HG03571 (cell line): ENCODE results near the gene RNASEH2A.
"Not testable (repeated sequence)": the region's sequence is repeated elsewhere in the genome, so short reads cannot be mapped to it uniquely, and the experiment has no call there.

ENCODE experiments used
- ATAC-seq: cut with Tn5 transposase; IDR thresholded peaks from one replicate; pipeline ENCODE4 v1.9.1; 2021; ENCODE audit not compliant: unreplicated experiment

RNASEH2A gene

DNA sequence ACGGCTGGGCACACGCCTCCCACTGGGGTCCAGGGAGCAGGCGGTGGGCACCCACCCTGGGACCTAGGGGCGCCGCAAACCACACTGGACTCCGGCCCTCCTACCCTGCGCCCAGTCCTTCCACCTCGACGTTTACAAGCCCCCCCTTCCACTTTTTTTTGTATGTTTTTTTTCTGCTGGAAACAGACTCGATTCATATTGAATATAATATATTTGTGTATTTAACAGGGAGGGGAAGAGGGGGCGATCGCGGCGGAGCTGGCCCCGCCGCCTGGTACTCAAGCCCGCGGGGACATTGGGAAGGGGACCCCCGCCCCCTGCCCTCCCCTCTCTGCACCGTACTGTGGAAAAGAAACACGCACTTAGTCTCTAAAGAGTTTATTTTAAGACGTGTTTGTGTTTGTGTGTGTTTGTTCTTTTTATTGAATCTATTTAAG, 13.5 kb upstream of the RNASEH2A start:
- ATAC-seq = no peak

- ATAC-seq = peak; percentile 18
These were observed 12.8 kb upstream of the RNASEH2A start for GRCh38 chr19:12793290-12794195.

DNA sequence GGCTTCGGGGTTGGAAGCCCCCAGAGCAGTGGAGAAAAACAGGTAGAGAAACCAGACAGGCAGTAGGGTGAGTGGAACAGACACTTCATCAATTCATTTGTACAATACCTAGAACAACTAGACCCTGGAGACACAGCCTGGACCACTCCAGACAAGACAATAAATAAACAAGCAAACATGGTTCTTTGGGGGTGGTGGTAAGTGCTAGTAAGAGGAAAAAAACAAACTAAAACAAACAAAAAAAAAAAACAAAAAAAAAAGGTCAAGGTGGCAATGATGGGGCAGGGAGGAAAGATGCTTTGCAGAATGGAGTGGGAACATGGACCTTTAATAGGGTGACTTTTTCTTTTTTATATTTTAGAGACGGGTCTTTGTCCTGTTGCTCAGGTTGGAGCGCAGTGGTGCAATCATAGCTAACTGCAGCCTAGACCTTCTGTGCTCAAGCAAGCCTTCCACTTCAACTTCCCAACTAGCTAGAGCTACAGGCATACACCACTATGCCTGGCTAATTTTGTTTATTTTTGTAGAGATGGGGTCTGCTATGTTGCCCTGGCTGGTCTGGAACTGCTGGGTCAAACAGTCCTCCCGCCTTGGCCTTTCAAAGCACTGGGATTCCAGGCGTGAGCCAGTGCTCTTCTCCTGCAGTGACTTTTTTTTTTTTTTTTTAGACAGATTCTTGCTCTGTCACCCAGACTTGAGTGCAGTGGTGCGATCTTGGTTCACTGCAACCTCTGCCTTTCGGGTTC, 12.0 kb upstream of the RNASEH2A start:
- ATAC-seq = no peak

GRCh38 chr19:12794971-12795381, 11.4 kb upstream of the RNASEH2A start:
- no peak for ATAC-seq

DNA sequence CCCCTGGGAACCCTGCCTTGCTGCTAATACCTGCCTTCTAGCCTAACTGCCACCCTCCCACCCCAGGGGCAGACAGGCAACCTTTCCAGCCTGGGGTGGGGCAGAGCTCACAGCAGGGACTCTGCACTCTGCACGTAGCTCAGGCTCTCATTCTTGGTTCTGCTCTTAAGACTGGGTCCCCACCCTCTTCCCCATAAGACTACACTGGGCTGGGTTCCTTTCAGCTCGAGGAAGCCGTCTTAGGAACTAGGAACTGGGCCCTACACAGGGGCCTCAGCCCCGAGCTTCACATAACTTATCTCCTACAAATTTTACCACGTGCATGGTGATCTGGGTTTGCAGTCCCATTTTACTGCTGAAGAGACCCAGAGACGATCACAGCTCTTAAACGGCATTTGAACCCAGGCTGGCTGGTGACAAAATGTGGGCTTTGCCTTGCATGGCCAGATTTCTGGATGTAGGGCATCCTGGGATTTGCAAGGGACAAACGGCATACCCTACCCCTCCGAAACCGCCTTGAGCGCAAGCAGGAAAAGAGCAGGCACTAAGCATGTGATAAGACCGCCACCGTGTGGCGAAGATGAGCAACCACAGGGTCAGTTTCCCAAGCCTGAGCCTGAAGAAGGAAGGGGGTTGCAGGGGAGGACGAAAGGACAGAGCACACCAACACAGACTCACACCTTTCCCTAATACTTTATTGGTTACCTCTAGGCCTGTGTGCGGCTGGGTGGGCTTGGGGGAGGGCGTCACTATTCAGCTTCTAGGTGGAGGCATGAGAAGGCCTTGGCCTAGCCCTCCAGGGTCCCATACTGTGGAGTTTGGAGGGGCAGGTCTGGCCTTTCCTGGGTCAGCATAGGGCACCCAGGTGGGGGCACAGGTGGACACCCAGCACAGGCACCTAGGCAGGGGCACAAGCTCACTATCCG, 10.0 kb upstream of the RNASEH2A start:
- ATAC-seq = no peak

- no peak for ATAC-seq
These were observed 9.2 kb upstream of the RNASEH2A start for GRCh38 chr19:12797141-12797587.

GRCh38 chr19:12797607-12798006, 8.8 kb upstream of the RNASEH2A start:
- not testable (repeated sequence) for ATAC-seq

DNA sequence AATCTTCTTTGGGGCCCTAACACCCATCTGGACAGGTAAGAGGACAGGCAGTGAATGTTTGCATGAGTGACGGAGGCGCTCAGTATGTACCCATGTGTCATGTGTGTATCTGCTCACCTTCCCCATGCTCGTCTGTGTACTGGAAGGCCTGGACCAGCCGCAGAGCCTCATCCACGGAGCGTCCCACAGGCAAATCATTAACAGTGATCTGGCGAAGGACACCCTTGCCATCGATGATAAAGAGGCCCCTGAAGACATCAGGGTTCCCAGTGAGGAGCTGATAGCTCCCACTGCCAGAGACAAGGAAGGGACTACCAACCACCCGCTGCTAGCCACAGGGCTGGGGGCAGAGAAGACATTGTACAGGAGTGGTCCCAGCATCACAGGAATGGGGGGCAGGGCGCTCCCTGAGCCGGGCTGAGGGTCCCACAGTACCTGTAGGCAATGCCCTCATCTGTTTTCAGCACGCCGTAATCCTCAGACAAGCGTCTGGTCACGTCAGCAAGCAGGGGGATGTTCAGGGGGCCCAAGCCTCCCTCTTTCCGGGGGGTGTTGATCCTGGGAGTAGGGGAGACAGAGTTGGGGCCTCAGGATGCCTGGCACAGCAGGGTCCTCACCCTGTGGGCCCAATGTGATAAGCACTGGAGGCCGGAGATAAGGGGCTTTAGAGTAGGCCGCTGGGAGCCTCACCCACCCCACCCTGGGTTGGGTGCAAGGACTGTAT, 6.5 kb upstream of the RNASEH2A start:
- ATAC-seq = no peak

DNA sequence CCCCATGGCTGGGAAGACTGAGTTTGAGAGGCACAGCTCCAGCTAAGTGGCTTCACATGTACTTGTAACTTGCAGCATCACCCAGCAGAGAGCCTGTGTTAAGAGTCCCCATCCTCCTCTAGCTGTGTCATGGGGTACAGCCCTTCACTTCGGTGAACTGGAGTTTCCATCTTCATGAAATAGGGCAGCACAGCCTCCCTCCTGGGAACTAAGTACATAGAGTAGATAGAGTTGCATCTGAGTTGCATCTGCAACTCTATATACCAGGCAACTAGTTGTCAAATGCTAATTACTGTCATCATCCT, 6.0 kb upstream of the RNASEH2A start:
- ATAC-seq = no peak

- no peak for ATAC-seq
These were observed 5.4 kb upstream of the RNASEH2A start for GRCh38 chr19:12800923-12801465.

GRCh38 chr19:12801466-12802266, 4.7 kb upstream of the RNASEH2A start, which contains the start of the genes PRDX2 and THSD8:
TSS of gene PRDX2 (minus strand) at chr19:12801800. CDS start at chr19:12801261, 539 bp downstream.
TSS of gene THSD8 (plus strand) at chr19:12802069. CDS start at chr19:12802072, 3 bp downstream.
- no peak for ATAC-seq

DNA sequence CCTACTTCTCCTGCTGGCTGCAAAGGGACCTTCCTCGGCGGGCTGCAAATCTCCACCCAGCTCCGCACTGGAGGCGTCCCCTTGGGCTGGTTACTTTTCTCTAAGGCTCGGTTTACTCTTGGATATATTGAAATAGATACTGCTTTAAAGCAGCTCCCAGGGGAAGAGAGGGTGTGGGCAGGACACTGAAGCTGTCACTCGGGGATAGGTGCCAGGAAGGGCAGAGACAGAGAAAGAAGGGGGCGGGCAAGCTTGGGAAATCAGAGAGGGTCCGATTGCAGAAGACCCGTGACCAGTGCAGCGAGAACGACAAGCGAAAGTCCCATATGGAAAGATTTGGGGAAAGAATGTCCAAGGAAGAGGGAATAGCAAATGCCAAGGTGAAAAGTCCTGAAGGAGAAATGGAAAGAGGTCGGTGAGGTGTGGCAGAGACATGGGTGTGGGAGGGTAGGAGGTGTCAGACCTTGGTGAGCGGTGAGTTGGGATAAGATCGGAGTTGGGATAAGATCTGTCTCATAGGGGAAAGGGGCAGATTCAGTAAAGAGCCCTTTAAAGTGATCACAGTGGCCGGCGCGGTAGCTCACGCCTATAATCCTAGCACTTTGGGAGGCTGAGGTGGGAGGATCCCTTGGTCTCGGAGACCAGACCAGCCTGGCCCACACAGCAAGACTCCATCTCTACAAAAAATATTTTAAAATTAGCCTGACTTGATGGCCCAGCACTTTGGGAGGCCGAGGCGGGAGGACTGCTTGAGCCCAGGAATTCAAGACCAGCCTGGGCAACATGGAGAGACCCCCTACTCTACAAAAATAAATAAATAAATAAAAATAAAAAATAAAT, 3.9 kb upstream of the RNASEH2A start:
- no peak for ATAC-seq

- ATAC-seq = no peak
These were observed 2.3 kb upstream of the RNASEH2A start for GRCh38 chr19:12804051-12804450.

DNA sequence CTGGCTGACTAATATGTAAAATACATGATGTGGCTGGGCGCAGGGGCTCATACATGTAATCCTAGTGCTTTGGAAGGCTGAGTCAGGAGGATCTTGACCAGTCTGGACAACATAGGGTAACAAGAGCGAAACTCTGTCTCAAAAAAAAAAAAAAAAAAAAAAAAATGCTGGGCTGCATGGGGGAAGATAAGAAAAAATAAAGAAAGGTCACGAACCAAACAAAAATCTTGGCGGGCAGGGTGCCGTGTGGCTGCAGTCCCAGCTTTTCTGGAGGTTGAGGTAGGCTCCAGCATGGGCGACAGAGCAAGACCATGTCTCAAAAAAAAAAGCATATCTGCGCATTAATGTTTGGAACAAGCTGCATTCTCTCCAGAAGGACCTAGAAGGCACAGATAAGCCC, 8.7 kb downstream of the RNASEH2A start:
- no peak for ATAC-seq

DNA sequence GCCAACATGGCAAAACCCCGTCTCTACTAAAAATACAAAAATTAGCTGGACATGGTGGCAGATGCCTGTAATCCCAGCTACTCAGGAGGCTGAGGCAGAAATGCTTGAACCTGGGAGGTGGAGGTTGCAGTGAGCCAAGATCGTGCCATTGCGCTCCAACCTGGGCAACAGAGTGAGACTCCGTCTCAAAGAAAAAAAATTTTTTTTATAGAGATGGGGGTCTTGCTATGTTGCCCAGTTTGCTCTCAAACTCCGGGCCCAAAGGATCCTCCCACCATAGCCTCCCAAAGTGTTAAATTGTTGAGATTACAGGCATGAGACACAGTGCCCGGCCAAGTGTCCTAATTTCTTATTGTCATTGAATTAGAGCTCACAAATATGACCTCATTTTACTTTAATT, 10.8 kb downstream of the RNASEH2A start:
- not testable (repeated sequence) for ATAC-seq

DNA sequence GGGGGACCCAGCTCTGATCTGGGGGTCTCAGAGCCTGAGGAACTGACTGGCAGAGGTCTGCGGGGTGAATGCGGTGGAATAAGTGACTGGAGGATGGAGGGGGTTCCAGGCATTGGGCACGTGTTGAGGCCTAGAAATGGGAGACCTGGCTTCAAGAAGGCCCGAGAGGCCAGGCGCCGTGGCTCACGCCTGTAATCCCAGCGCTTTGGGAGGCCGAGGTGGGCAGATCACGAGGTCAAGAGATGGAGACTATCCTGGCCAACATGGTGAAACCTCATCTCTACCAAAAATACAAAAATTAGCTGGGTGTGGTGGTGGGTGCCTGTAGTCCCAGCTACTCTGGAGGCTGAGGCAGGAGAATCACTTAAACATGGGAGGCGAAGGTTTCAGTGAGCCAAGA, 11.4 kb downstream of the RNASEH2A start:
- not testable (repeated sequence) for ATAC-seq

- no peak for ATAC-seq
These were observed 15.4 kb downstream of the RNASEH2A start for GRCh38 chr19:12821761-12822160.
